ENCODE data around the gene RPRD2.

Gene RPRD2

GRCh38 chr1:150346316-150346715, 17.6 kb upstream of the RPRD2 start:
- no peak for TF ChIP-seq CTCF (IDR thresholded peaks at IDR 0.05; ENCODE audit: low read depth, low read length, missing control alignments)
- DNase-seq: no peak
- Histone ChIP-seq H3K27ac (no peak overlapping the region), H3K27me3 (replicated peaks) (no peaks in the 10 kb centered on the region), H3K4me3 (ENCODE audit: low read depth, low read length) (no peak overlapping the region), H3K36me3 (replicated peaks) (peaks cover 60% of the 10 kb centered on the region)
- in situ Hi-C loops (cut with HindIII; ENCODE audit: low pct_ligation_motif_present, low sequenced_read_pairs): no loop called here

- no peak for DNase-seq
- no peak for TF ChIP-seq CTCF (IDR thresholded peaks at IDR 0.05; ENCODE audit: low read depth, low read length, missing control alignments)
- H3K36me3 ChIP-seq (replicated peaks): peaks cover 38% of the 10 kb centered on the region
Measured at GRCh38 chr1:150352866-150353265, 11.1 kb upstream of the RPRD2 start.

GRCh38 chr1:150362721-150363425, 1.1 kb upstream of the RPRD2 start:
- DNase-seq: no peak
- H3K4me3 ChIP-seq (ENCODE audit: low read depth, low read length): peak overlapping the region; percentile 85
- H3K27me3 ChIP-seq (replicated peaks): no peaks in the 10 kb centered on the region
- no peaks in the 10 kb centered on the region for H3K36me3 ChIP-seq (replicated peaks)
- no peak for TF ChIP-seq CTCF (IDR thresholded peaks at IDR 0.05; ENCODE audit: low read depth, low read length, missing control alignments)
- in situ Hi-C loops (cut with HindIII; ENCODE audit: low pct_ligation_motif_present, low sequenced_read_pairs): no loop called here
- H3K27ac ChIP-seq: peak overlapping the region; percentile 95

More at GRCh38 chr1:150352866-150353265, 11.1 kb upstream of the RPRD2 start:
- no peak overlapping the region for H3K4me3 ChIP-seq (ENCODE audit: low read depth, low read length)
- H3K27ac ChIP-seq: no peak overlapping the region
- H3K27me3 ChIP-seq (replicated peaks): no peaks in the 10 kb centered on the region
- in situ Hi-C loops (cut with HindIII; ENCODE audit: low pct_ligation_motif_present, low sequenced_read_pairs): no loop called here

GRCh38 chr1:150364231-150365003, 470 bp downstream of the RPRD2 start:
- H3K36me3 ChIP-seq (replicated peaks): no peaks in the 10 kb centered on the region
- TF ChIP-seq CTCF (IDR thresholded peaks at IDR 0.05; ENCODE audit: low read depth, low read length, missing control alignments): no peak
- H3K27me3 ChIP-seq (replicated peaks): no peaks in the 10 kb centered on the region
- in situ Hi-C loops (cut with HindIII; ENCODE audit: low pct_ligation_motif_present, low sequenced_read_pairs): no loop called here
- peak overlapping the region; percentile 95 for H3K27ac ChIP-seq
- peak; percentile 72 for DNase-seq
- H3K4me3 ChIP-seq (ENCODE audit: low read depth, low read length): peak overlapping the region; percentile 85

GRCh38 chr1:150365941-150366340, 2.0 kb downstream of the RPRD2 start:
- Histone ChIP-seq H3K4me3 (ENCODE audit: low read depth, low read length) (peak overlapping the region; percentile 85), H3K36me3 (replicated peaks) (no peaks in the 10 kb centered on the region), H3K27me3 (replicated peaks) (no peaks in the 10 kb centered on the region), H3K27ac (peak overlapping the region; percentile 95)
- DNase-seq: no peak
- no peak for TF ChIP-seq CTCF (IDR thresholded peaks at IDR 0.05; ENCODE audit: low read depth, low read length, missing control alignments)
- in situ Hi-C loops (cut with HindIII; ENCODE audit: low pct_ligation_motif_present, low sequenced_read_pairs): no loop called here

Data from brain microvascular endothelial cell (primary cell).